ENCODE measurements around the gene GGT1.
"Not testable (repeated sequence)": the region's sequence is repeated elsewhere in the genome, so short reads cannot be mapped to it uniquely, and the experiment has no call there.

GGT1 gene

DNA sequence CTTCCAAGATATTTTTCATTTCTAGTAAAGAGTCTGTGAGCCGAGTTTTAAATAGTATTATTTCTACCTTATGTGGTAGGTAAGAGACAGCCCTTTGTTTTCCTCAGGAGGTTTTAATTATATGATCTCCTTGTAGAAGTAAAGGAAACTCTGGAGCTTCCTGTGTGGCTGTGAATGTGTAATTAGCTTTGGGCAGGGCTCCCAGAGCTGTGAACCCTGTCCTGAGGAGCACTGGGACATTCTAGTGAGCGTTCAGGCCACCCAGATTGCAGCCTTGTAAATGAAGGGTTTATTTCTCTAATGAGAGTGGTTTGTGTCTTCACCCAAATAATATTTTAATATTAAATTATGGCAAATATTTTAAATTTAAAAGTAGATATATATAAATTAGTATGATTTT lies 69.5 kb downstream of the GGT1 start:
- not testable (repeated sequence) for H3K4me3 ChIP-seq (ENCODE audit: low read depth, low read length); DNase-seq (ENCODE audit: low read depth)
